MCF 10A (cell line): ENCODE results near the gene TARDBP. TPM values are rescaled to one million over a fixed set of nuclear protein-coding genes. Genes with fewer than 3 reads are reported as not detected.

Source experiments
- Bru-seq: library from RNA; stranded (reverse); fragments of 400-500 nt; gene quantifications from one replicate; lab custom pipeline; 2021; lab: Mats Ljungman, UMichigan
- BruChase-seq, 2 experiments: library from RNA; stranded (reverse); fragments of 400-500 nt; gene quantifications; one replicate each; lab custom pipeline; 2021; lab: Mats Ljungman, UMichigan
- BruUV-seq: library from RNA; stranded (reverse); fragments of 400-500 nt; replicated peaks from 2 replicates; lab custom pipeline; 2021; lab: Mats Ljungman, UMichigan
- CTCF ChIA-PET: fragments of 300-600 bp; sonication (Branson Sonifier 250); formaldehyde crosslinking; extraction: SDS; loops from one replicate; lab custom pipeline; 2021; ENCODE audit warnings: antibody characterized with exemption, inconsistent platforms; lab: Yijun Ruan, JAX
- POLR2A ChIA-PET: fragments of 300-600, 350-650 bp; sonication (Branson Sonifier 250); formaldehyde crosslinking; extraction: SDS; loops from one replicate; lab custom pipeline; 2020; ENCODE audit warnings: antibody characterized with exemption, inconsistent platforms; lab: Yijun Ruan, JAX
- DNase-seq: peaks from one replicate; pipeline ENCODE4 v3.0.0-alpha.2; 2018; ENCODE audit not compliant: unreplicated experiment
- H3K27ac Mint-ChIP-seq: one replicate; pipeline ENCODE4 v1.8.0; 2022; ENCODE audit warnings: mild to moderate bottlenecking, low read depth, mixed read lengths; ENCODE audit not compliant: unreplicated experiment
- H3K27me3 Mint-ChIP-seq: one replicate; pipeline ENCODE4 v1.8.0; 2022; ENCODE audit warnings: mixed read lengths; ENCODE audit not compliant: insufficient read depth, unreplicated experiment
- H3K36me3 Mint-ChIP-seq: one replicate; pipeline ENCODE4 v1.8.0; 2022; ENCODE audit warnings: mild to moderate bottlenecking, moderate library complexity, mixed read lengths; ENCODE audit not compliant: insufficient read depth, unreplicated experiment
- H3K4me1 Mint-ChIP-seq: one replicate; pipeline ENCODE4 v1.8.0; 2022; ENCODE audit warnings: mixed read lengths; ENCODE audit not compliant: insufficient read depth, unreplicated experiment
- H3K4me3 Mint-ChIP-seq: one replicate; pipeline ENCODE4 v1.8.0; 2022; ENCODE audit warnings: mild to moderate bottlenecking, moderate library complexity, mixed read lengths; ENCODE audit not compliant: unreplicated experiment
- H3K9me3 Mint-ChIP-seq: one replicate; pipeline ENCODE4 v1.8.0; 2022; ENCODE audit warnings: mixed read lengths; ENCODE audit not compliant: unreplicated experiment
- CTCF ChIP-seq: fragments of 200-600 bp; IDR thresholded peaks from one replicate; pipeline ENCODE4 v1.8.0; 2022; ENCODE audit warnings: antibody characterized with exemption, mild to moderate bottlenecking; ENCODE audit not compliant: unreplicated experiment
- intact Hi-C: fragments of 100-400 bp; cut with micrococcal nuclease; formaldehyde crosslinking; loops from 2 replicates; pipeline ENCODE4 v1.14.1; 2022
- long read RNA-seq: library from polyadenylated mRNA; stranded (forward); transcript quantifications from one replicate; pipeline ENCODE4 v2.0.0, GENCODE V29; 2022
- total RNA-seq: library from RNA; stranded (reverse); gene quantifications from 2 replicates; pipeline ENCODE4 v1.2.3, GENCODE V29; 2022

The TARDBP gene
- total RNA-seq, result 144 and 172 TPM in 2 replicates
- Bru-seq, nascent RNA, result percentile 99 among the genes with signal in this experiment
- percentile 100 among the genes with signal in this experiment for BruChase-seq, experiment 1, labeled RNA remaining after a 6-hour chase
- BruChase-seq, experiment 2, labeled RNA remaining after a 2-hour chase, result percentile 100 among the genes with signal in this experiment
- long read RNA-seq, full-length matches to known transcripts, result 176 of 235 reads
- long read RNA-seq, partial matches to known transcripts, result 44 of 235 reads
- long read RNA-seq, other reads (novel, unspliced or antisense), result 15 of 235 reads

- CTCF ChIA-PET, result interaction anchor here (0.7 to 1.0 kb wide), 3 partner anchors 25 to 603 kb away, joined by 3 to 5 read pairs (median 3); no protein-coding TSS in a partner anchor
- intact Hi-C loops, result loop anchor here (2.0 to 5.0 kb wide), 2 partner anchors 35 to 506 kb away; no protein-coding TSS in a partner anchor
- Mint-ChIP-seq H3K9me3 (no peaks in the 10 kb centered on the region), H3K36me3 (peaks cover 44% of the 10 kb centered on the region), H3K27ac (peak within 1 kb of the TSS; percentile 100), H3K27me3 (no peaks in the 10 kb centered on the region), H3K4me3 (peak within 1 kb of the TSS; percentile 83), H3K4me1 (no peaks in the 10 kb centered on the region)
- DNase-seq, result peak; percentile 89
- POLR2A ChIA-PET, result interaction anchor here (0.6 to 2.5 kb wide), 38 partner anchors 8 to 897 kb away, joined by 3 to 23 read pairs (median 4); partner anchors contain the start of genes CLCN6, FBXO6, MTHFR and MTOR
- TF ChIP-seq CTCF, result no peak
- no TSS peak for BruUV-seq
Measured at GRCh38 chr1:11012260-11013159, at the start of gene TARDBP. Gene TARDBP, plus strand, starts transcription at chr1:11012654. Its CDS starts 1,074 bp downstream, at chr1:11013728.

- no peaks in the 10 kb centered on the region for H3K36me3 Mint-ChIP-seq
- TF ChIP-seq CTCF, result no peak
- H3K27ac Mint-ChIP-seq, result no peak overlapping the region
- BruUV-seq, result no TSS peak
- no peaks in the 10 kb centered on the region for H3K9me3 Mint-ChIP-seq
- intact Hi-C loops, result no loop called here
- ChIA-PET CTCF (interaction anchor here (0.6 to 1.1 kb wide), 2 partner anchors 99 to 471 kb away, joined by 3 read pairs; no protein-coding TSS in a partner anchor), POLR2A (interaction anchor here (1.2 kb wide), 1 partner anchor 10 kb away, joined by 3 read pairs; no protein-coding TSS in a partner anchor)
- no peaks in the 10 kb centered on the region for H3K4me1 Mint-ChIP-seq
- H3K27me3 Mint-ChIP-seq, result no peaks in the 10 kb centered on the region
- DNase-seq, result peak; percentile 57
- no peak overlapping the region for H3K4me3 Mint-ChIP-seq
Measured at GRCh38 chr1:10965546-10966226, 46.8 kb upstream of the TARDBP start.

GRCh38 chr1:10967090-10967489 is 45.4 kb upstream of the TARDBP start:
- no peak overlapping the region for H3K27ac Mint-ChIP-seq
- POLR2A ChIA-PET, result interaction anchor here (1.2 kb wide), 1 partner anchor 9 kb away, joined by 3 read pairs; no protein-coding TSS in a partner anchor

More at GRCh38 chr1:10967090-10967489, 45.4 kb upstream of the TARDBP start:
- intact Hi-C loops, result no loop called here
- no peak for DNase-seq
- Mint-ChIP-seq H3K27me3 (no peaks in the 10 kb centered on the region), H3K4me3 (no peak overlapping the region), H3K36me3 (no peaks in the 10 kb centered on the region), H3K4me1 (no peaks in the 10 kb centered on the region), H3K9me3 (no peaks in the 10 kb centered on the region)
- no peak for TF ChIP-seq CTCF
- BruUV-seq, result no TSS peak
- CTCF ChIA-PET, result no interaction called here
